GM21515 (cell line): ENCODE results near the gene CCL3.
"Not testable (repeated sequence)": the region's sequence is repeated elsewhere in the genome, so short reads cannot be mapped to it uniquely, and the experiment has no call there.

Experiments
- ATAC-seq: cut with Tn5 transposase; IDR thresholded peaks from one replicate; pipeline ENCODE4 v1.9.1; 2021; ENCODE audit not compliant: unreplicated experiment

CCL3 gene

DNA sequence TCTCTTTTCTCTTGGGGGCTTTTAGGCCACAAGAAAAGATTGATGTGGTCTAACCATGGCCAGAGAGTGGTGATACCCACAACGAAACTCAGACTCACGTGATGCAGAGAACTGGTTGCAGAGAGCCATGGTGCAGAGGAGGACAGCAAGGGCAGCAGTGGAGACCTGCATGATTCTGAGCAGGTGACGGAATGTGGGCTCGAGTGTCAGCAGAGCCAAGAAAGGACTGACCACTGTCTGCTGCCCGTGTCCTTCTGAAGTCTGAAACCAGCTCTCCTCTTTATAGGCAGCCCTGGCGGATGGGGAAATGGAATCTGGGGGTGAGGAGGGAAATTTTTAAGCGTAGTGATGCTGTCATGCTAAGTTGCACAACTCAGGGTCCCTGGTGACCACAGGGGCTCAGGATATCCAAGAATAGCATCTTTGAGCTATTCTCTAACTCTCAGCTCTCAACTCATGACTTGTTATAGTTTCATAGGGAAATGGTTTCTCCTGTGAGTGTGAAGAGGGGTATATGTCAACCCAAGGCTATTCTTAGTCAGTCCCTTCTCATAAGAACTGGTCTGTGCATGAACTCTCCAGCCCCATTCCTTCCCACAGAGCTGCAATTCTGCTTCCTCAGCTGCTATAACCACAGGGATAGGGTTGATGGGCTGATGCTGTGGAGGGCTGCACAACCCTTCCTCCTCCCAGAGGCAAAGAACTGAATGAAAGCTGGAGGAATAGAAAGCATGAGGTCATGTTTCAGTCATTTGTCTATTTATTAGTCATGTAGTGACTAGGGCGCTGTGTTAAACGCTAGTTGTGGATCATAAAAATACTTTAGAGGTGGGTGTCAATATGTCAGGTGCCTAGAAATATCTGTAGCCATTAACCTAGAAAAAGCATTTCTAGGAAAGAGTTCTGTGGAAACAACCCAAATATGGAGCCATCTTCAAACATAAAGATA lies at the start of gene CCL3:
Gene CCL3 (minus strand): TSS at position 256 of the 949 bp plus-strand sequence. CDS start 85 bp downstream, at position 171.
- ATAC-seq: peak; percentile 67

DNA sequence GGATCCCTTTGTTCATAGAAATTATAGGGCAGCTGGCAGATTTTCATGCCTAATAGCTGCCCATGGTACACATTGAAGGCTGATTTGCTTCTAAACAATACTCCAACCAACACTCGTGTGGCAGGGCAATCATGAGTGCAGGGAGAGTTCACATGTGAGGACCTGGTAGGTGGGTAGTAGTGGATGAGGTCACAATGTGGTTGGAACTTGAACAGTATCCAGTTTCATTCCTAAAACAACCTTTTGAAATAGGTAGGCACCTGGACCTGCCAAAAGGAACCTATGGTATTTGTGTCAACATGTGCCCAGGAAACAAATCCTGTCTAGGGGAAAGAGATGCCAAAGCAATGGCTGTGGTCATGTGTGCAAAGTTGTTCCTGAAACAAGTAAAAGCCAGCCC lies 46.5 kb upstream of the CCL3 start:
- no peak for ATAC-seq

DNA sequence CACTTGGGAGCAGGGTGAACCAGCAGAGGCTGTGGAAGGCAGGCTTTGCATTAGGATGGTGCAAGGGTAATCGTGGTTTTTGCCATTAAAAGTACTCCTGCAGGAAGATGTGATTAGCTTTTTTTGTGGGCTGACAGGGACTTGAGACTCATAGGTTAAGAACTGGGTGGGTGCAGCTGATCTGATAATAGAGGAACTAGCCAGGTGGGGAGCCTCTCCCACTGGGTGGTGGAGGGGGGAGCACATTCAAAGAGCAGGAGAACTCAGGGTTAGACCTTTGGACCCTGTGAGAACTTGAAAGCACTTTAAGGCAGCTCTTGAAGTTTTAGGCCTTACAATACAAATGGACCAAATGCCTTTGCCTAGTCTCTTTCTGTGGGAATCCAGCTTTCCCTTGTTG lies 46.1 kb upstream of the CCL3 start:
- no peak for ATAC-seq

DNA sequence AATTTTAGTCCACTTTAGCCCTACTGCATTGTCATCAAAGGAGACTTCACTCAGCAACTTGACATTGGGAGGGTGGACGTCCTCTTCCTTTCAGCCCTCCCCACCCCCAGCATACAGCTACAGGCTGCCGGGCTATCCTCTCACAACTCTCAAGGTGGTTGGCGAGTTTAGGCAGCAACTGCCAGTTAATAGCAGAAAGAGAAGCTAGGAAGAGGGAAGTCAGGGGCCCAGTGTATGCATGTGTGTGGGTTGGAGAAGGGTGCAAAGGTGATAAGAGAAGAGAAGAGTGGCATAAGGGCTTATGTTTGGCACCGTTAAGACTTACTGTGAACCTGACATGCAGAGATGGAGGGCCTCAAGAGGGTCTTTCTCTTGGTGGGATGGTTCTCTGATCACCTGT lies 45.5 kb upstream of the CCL3 start:
- no peak for ATAC-seq

DNA sequence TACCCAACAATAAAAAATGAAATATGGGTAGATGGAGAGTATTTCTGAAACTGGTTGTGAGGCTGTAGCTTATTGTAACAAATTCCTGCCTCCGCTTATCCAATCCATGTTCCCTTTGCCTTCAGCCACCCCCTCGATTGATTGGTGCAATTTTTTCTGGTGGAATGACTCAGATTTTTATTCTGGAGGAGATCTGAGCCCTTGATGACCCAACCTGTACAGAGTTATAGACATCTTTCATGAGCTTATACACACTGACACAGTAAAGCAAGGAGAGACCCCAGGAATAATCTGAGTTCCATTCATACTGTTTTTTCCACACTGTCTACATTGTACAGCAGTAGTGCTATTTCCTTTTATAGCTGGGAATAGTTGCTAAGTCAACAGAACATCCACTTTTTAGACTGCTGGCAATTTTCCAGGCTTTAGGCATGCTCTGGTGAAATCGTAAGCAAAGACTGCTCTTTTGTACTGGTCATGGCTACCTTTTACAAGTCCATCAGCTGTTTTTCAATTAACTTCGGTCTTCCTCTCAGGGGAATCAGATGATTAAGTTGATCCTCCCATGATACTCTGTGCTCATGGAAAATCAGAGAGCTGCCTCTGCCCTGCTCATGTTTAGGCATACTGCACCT lies 43.8 kb upstream of the CCL3 start:
- no peak for ATAC-seq

DNA sequence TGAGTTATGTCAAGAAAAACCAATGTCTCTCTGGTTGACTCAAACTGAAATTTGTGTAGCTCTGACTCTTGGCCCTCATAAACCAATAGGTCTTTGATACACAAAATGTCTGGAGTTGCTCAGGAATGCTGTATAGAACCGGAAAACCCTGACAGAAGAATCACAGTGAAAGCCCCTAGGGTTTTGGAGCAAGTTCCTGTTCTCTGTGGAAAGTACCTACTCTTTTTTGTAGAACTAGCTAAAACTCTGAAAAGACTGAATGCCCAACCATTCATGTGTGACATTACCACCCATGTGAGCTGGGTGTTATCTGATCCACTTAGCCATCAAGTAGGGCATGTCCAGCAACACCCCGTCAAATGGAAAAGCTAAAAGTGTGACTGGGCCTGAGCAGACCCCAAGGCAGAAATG lies 42.5 kb upstream of the CCL3 start:
- ATAC-seq: no peak

DNA sequence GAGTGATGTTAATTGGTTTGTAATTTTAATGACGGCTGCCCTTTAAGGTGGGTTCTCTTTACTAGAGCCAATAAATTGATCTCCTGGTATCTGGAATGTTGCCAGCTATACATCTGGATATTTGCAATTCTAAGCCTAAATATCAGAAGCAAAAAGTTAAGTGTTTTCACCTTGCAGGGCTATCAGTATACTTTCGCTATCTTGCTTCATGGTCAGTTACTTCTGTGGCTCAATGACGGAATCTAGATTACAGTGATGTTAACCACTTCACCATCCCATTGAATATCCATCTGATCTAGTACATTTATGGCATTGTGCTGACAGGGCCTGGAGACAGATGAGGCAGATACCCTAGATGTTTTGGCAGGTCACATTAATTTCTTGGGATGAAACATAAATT lies 42.0 kb upstream of the CCL3 start:
- ATAC-seq: no peak

DNA sequence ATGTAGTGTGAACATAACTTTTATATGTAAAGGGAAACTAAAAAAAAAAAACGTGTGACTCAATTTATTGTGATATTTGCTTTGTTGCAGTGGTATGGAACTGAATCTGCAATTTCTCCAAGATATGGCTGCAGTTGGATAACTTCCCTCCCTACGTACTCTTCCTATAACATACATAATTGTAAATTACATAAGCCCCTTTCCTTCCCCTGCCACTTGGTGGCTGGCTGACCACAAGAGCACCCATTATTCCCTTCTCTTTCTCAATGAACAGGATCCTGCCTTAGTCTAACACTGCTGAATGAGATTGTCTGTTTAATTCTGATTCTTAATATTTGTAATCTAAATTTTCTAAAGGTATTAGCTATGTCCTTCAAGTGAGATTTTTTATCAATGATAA lies 41.5 kb upstream of the CCL3 start:
- ATAC-seq: no peak

DNA sequence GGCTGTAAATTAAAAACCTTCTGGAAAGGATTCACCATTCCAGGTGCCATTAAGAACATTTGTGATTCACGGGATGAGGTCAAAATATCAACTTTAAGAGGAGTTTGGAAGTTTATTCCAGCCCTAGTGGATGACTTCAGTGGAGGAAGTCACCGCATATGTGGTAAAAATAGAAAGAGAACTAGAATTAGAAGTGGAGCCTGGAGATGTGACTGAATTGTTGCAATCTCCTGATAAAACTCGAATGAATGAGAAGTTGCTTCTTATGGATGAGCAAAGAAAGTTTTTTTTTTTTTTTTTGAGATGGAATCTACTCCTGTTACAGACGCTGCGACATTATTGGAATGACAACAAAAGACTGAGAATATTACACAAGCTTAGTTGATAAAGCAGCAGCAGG lies 40.4 kb upstream of the CCL3 start:
- ATAC-seq: no peak

DNA sequence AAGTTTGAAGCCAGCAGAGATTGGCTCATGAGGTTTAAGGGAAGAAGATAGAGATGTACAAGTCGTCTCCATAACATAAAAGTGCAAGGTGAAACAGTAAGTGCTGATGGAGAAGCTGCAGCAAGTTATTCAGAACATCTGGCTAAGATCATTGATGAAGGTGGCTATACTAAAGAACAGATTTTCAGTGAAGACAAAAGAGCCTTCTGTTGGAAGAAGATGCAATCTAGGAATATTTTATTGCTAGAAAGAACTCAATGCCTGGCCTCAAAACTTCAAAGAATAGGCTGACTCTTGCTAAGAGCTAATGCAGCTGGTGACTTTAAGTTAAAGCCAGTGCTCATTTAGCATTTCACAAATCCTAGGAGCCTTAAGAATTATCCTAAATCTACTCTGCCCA lies 39.7 kb upstream of the CCL3 start:
- ATAC-seq: no peak

DNA sequence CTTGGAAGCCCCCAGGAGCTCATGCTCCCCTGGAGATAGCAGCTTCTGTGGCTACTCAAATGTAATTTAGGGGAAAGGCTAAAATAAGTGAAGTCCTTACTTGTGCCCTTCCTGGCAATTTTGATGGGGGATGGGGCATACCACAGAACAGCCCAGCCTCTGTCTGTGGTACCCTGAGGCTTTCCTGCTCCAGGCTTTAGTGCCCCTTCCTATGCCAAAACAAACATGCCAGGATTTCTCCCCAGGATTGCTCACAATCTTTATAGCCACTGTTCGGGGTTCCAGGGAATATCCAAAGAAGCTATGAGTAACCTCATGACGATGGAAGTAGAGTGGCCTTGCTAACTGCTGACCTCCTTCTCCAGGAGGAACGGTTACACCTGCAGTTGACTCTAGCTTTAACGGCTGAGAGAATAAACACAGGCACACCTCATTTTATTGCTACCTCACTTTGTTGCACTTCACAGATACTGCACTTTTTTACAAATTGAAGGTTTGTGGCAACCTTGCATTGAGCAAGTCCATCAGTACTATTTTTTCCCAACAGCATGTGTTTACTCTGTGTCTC lies 38.6 kb upstream of the CCL3 start:
- ATAC-seq: no peak

DNA sequence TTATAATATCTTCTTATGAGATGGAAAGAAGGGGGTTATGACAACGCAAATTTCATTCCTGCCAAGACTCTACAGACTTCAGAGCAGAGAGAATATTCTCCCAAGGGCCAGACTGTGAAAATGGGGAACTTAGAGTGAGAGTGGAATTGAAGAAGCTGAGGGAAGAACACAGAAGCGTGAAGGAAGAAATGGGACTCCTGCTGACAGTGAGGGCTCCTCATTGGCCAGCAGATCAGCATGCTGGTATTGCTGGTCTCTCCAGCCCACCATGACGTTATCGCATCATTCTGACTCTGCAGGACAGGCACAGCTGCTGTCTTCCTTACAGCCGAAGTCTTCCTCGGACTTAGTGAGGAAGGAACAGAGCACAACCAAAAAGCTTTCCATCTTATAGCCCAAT lies 38.0 kb upstream of the CCL3 start:
- no peak for ATAC-seq

DNA sequence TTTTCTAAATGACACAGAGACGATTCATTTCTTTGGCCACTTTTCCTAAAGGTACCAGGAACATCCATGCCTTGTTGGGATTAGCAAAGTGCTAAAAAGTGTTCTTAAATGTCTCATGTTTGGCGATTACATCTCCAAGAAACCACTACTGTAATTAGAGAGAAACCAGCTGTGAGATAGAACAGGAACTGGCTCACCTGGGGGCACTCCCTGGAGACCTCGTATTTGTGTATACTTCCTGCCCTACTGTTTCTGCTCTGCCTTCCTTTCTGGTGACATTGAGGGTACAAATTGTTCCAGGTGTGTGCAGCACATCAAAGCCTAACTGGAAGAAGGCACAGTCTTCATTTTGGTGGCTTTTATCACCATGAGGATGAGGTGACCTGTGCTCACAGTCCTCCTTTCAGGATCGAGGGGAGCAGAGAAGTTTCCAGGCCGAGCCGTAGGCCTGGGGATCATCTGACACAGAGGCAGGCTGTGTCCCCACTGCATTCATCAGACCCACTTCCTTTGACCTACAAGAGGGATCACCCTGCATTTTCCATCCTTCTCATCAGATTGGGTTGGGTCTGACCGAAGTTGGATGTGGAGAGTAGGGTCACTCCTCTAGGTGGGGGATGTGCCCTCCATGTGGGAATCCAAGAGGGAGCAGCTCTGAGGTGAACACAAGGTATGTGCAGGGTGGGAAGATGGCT lies 37.4 kb upstream of the CCL3 start:
- no peak for ATAC-seq

DNA sequence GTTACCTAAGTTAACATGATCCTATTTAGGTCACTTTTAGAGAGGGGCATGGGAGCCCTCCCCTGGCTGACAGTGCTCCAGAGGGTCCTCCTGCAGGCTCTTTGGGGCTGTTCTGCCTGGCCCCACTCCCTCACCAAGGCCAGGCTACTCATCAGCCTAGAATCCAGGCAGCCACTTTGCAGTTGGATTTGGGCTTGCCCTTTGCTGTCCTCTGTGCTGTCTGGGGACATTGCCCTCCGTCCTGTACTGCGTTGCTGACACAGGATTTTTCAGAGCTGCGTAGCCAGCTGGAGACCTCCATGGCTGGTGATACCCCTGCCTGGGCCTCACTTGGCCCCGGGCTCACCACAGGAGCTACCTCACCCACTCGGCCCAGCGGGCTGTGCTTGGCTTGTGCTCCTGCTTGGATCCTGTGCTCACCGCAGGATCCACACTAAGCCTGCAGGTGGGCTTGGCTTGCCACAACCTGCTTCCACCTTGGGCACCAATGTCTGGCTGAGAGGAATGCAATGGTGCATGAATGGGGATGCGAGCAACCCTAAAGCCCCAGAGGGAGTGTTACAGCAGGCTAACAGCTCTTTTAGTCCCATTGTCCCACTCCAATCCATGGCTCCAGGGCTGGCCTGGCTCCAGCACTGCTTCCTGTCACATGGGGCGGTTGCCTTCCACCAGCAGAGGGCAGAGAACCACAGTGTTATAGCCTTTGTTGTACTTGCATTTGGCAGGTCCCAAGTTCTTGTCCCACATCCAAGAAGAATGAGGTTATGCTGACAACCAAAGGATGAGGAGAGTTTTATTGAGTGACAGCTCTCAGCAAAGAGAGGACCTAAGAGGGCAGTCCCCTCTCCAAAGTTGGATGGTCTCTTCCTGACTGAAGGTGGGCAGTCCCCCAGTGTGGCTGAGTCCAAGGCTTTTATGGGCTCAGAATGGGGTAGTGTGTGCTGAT lies 35.2 kb upstream of the CCL3 start:
- no peak for ATAC-seq

DNA sequence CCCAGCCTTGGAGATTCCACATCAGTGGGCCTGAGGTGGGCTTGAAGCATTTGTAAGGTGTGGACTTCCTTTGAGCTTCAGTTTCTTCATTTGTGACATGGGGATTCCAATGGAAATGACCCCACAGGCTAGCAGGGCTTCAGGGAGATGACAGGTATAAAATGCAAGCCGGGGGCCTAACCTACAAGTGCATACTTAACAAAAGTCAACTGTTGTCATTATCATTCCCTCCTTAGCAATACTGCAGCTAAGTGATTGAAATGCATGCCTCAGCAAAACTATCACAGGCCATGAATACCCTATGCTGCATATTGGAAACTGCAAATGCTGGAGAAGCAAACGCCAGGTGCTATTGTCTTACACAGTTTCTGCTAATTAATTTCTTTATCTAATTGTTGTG lies 33.5 kb upstream of the CCL3 start:
- no peak for ATAC-seq

DNA sequence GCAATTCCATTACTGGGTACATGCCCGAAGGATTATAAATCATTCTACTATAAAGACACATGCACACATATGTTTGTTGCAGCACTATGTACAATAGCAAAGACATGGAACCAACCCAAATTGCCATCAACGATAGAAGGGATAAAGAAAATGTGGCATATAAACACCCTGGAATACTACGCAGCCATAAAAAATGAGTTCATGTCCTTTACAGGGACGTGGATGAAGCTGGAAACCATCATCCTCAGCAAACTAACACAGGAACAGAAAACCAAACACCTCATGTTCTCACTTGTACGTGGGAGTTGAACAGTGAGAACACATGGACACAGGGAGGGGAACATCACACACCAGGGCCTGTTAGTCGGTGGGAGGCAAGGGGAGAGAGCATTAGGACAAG lies 31.2 kb upstream of the CCL3 start:
- not testable (repeated sequence) for ATAC-seq

DNA sequence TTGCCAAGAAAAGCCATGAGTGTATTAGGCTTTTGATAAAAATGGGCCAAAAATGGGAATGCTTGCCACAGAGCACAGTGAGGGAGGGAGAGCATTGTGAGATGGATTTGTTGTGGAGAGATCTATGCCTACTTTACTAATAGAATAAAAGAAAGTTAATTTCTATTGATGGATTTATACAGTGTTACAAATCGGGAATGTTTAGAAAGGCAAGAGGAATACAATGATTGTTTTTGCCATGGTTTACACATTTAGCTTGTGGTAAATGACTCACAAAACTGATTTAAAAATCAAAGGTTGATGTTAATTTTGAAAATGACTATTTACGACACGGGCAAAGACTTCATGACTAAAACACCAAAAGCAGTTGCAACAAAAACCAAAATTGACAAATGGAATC lies 30.3 kb upstream of the CCL3 start:
- no peak for ATAC-seq

DNA sequence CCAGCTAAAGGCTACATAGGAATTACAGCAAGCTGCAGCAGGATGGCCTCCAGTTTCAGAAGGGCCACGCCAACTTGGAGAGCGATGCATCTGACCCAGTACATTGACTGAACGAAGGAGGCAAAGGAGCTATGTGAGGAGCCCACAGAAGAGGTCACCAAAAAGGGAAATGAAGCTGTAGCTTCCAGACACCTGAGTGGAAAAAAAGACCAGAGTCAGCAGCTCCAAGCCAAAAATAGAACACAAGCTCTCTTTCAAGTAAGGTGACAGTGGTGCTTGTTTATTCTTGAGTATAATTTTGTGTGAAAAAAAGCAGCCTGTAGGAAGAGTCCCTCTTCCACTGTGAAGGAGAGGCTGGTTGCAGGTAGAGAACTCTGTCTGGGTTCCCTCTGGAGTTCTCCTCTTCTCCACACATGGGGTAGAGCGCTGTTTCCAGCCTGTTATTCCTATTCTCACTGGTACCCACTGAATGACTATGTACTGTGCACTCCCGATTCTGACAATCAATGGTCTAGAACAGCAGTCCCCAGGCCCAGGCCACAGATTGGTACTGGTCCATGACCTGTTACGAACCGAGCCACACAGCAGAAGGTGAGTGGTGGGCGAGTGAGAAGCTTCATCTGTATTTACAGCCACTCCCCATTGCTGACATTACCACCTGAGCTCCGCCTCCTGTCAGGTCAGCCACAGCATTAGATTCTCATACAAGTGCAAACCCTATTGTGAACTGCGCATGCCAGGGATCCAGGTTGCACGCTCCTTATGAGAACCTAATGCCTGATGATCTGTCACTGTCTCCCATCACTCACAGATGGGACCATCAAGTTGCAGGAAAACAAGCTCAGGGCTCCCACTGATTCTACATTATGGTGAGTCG lies 28.8 kb upstream of the CCL3 start:
- ATAC-seq: no peak
